Measurements from ENCODE around the gene CYP3A5. TPM values are rescaled to one million over a fixed set of nuclear protein-coding genes. Genes with fewer than 3 reads are reported as not detected.

The CYP3A5 gene
- not detected in 2 replicates for total RNA-seq

GRCh38 chr7:99679400-99680191, at the start of gene CYP3A5:
CYP3A5 (minus strand) TSS chr7:99679996; CDS start chr7:99679896, 100 bp downstream.

GRCh38 chr7:99616359-99617191, 63.2 kb downstream of the CYP3A5 start, which contains the start of gene ZSCAN25:
ZSCAN25 (plus strand) TSS chr7:99616946; CDS start chr7:99619607, 2,661 bp downstream.

Other genes starting within 250 kb of the CYP3A5 start
- gene PTCD1, start 241.2 kb downstream of the CYP3A5 start, total RNA-seq, result 3.9 and 6.7 TPM in 2 replicates
- gene CPSF4, start 241.1 kb downstream of the CYP3A5 start, total RNA-seq, result 14.2 and 29.7 TPM in 2 replicates
- 1,347 and 1,860 TPM in 2 replicates for gene ATP5MF, start 213.8 kb downstream of the CYP3A5 start, total RNA-seq
- gene ZNF789, start 207.1 kb downstream of the CYP3A5 start, total RNA-seq, result 1.0 and 1.8 TPM in 2 replicates
- gene ZNF394, start 179.7 kb downstream of the CYP3A5 start, total RNA-seq, result 15.4 and 18.4 TPM in 2 replicates
- gene ZKSCAN5, start 175.3 kb downstream of the CYP3A5 start, total RNA-seq, result 5.7 and 5.9 TPM in 2 replicates
- 3.6 and 4.9 TPM in 2 replicates for gene FAM200A, start 127.9 kb downstream of the CYP3A5 start, total RNA-seq
- 36.0 and 51.3 TPM in 2 replicates for gene ZNF655, start 121.4 kb downstream of the CYP3A5 start, total RNA-seq
- 0.87 TPM in 1 of 2 replicates, not detected in the other for gene TMEM225B, start 81.7 kb downstream of the CYP3A5 start, total RNA-seq
- 6.1 and 6.3 TPM in 2 replicates for gene ZSCAN25, start 63.0 kb downstream of the CYP3A5 start, total RNA-seq
- gene CYP3A7, start 55.2 kb upstream of the CYP3A5 start, total RNA-seq, result not detected in 2 replicates
- gene CYP3A4, start 104.2 kb upstream of the CYP3A5 start, total RNA-seq, result not detected in 2 replicates
- not detected in 2 replicates for gene CYP3A43, start 148.0 kb upstream of the CYP3A5 start, total RNA-seq
- 0.25 TPM in 1 of 2 replicates, not detected in the other for gene OR2AE1, start 197.0 kb upstream of the CYP3A5 start, total RNA-seq
- 32.7 and 33.8 TPM in 2 replicates for gene TRIM4, start 239.5 kb upstream of the CYP3A5 start, total RNA-seq
- not detected in 2 replicates for gene GJC3, start 249.6 kb upstream of the CYP3A5 start, total RNA-seq